OCI-LY7 (cell line): ENCODE measurements around the gene ZBP1. TPM values are rescaled to one million over a fixed set of nuclear protein-coding genes. Genes with fewer than 3 reads are reported as not detected.

ENCODE experiments used
- BruUV-seq: library from RNA; stranded (reverse); fragments of 400-500 nt; replicated peaks from 2 replicates; lab custom pipeline; 2021; lab: Mats Ljungman, UMichigan
- CTCF ChIA-PET: fragments of 300-600 bp; sonication (Branson Sonifier 250); formaldehyde crosslinking; loops from one replicate; lab custom pipeline; 2022; ENCODE audit warnings: antibody characterized with exemption; ENCODE audit not compliant: unreplicated experiment; lab: Charles Lee
- POLR2A ChIA-PET: fragments of 300-600 bp; sonication (Branson Sonifier 250); formaldehyde crosslinking; loops from one replicate; lab custom pipeline; 2022; ENCODE audit warnings: antibody characterized with exemption; lab: Charles Lee
- DNase-seq: peaks from one replicate; pipeline ENCODE4 v3.0.0-alpha.2; 2015; ENCODE audit warnings: low spot score
- H2AFZ ChIP-seq: fragments of 200-600 bp; sonication (generic), shearing (Covaris generic); 2 replicates; pipeline ENCODE4 v1.6.1; 2014; ENCODE audit warnings: mild to moderate bottlenecking, antibody characterized with exemption, low read length, moderate library complexity
- H3K27ac ChIP-seq: fragments of 200-600 bp; sonication (generic); 2 replicates; pipeline ENCODE4 v1.5.1; 2014; ENCODE audit warnings: mixed run types, low read depth, mild to moderate bottlenecking, moderate library complexity, low read length, inconsistent platforms; ENCODE audit not compliant: poor library complexity, severe bottlenecking
- H3K36me3 ChIP-seq: fragments of 200-600 bp; sonication (generic); 2 replicates; pipeline ENCODE4 v1.6.1; 2014; ENCODE audit warnings: mild to moderate bottlenecking, antibody characterized with exemption, low read length, moderate library complexity, mixed read lengths; ENCODE audit not compliant: insufficient read depth
- H3K4me1 ChIP-seq: fragments of 200-600 bp; sonication (generic); 2 replicates; pipeline ENCODE4 v1.5.1; 2014; ENCODE audit warnings: mild to moderate bottlenecking, low read length; ENCODE audit not compliant: insufficient read depth, poor library complexity, severe bottlenecking
- H3K4me2 ChIP-seq: fragments of 200-600 bp; sonication (generic); 2 replicates; pipeline ENCODE4 v1.6.1; 2014; ENCODE audit warnings: mild to moderate bottlenecking, low read length
- H3K4me3 ChIP-seq: fragments of 200-600 bp; sonication (generic); 2 replicates; pipeline ENCODE4 v1.5.1; 2014; ENCODE audit warnings: mild to moderate bottlenecking, low read depth, low read length; ENCODE audit not compliant: poor library complexity, severe bottlenecking
- H3K79me2 ChIP-seq: fragments of 200-600 bp; sonication (generic); 2 replicates; pipeline ENCODE4 v1.6.1; 2016; ENCODE audit warnings: low read depth, mild to moderate bottlenecking, low read length, moderate library complexity, mixed read lengths; ENCODE audit not compliant: insufficient read depth
- H3K9me2 ChIP-seq: fragments of 200-600 bp; sonication (generic); 2 replicates; pipeline ENCODE4 v1.6.1; 2016; ENCODE audit warnings: mild to moderate bottlenecking, low read length, mixed read lengths; ENCODE audit not compliant: insufficient read depth
- H3K9me3 ChIP-seq: fragments of 200-600 bp; sonication (generic); 2 replicates; pipeline ENCODE4 v1.6.1; 2014; ENCODE audit warnings: mild to moderate bottlenecking, mixed run types, low read length, mixed read lengths
- H4K20me1 ChIP-seq: fragments of 200-600 bp; sonication (generic); 2 replicates; pipeline ENCODE4 v1.6.1; 2014; ENCODE audit warnings: mild to moderate bottlenecking, antibody characterized with exemption, low read length, moderate library complexity, mixed read lengths; ENCODE audit not compliant: insufficient read depth
- CTCF ChIP-seq: fragments of 200-600 bp; sonication (generic); conservative IDR thresholded peaks from 2 replicates; pipeline ENCODE4 v1.5.1; 2014; ENCODE audit warnings: mild to moderate bottlenecking, antibody characterized with exemption, low read length, moderate library complexity, mixed read lengths
- EZH2phosphoT487 ChIP-seq: fragments of 200-600 bp; sonication (generic); IDR thresholded peaks from 2 replicates; pipeline ENCODE4 v1.6.1; 2018; ENCODE audit warnings: low read depth, borderline replicate concordance, mild to moderate bottlenecking, mixed run types, antibody characterized with exemption, low read length, moderate library complexity, mixed read lengths
- intact Hi-C: fragments of 100-400 bp; cut with micrococcal nuclease; formaldehyde crosslinking; loops from one replicate; pipeline ENCODE4 v1.10.0; 2022; ENCODE audit not compliant: unreplicated experiment
- total RNA-seq, 2 experiments: library from RNA; depleted of rRNA in 1 of 2; stranded (reverse); fragments of >200 nt in 1 of 2; shearing (Covaris generic) in 1 of 2; gene quantifications; 2 replicates each; pipeline ENCODE4 v1.2.3, GENCODE V29; 2014 to 2022

ZBP1 gene
- total RNA-seq, 2 experiments from 2014 or later: 1.5 to 3.7 TPM

- H2AFZ ChIP-seq: no peak overlapping the region
- H4K20me1 ChIP-seq: no peaks in the 10 kb centered on the region
- intact Hi-C loops: no loop called here
- no peak overlapping the region for H3K4me2 ChIP-seq
- DNase-seq: no peak
- peaks cover 10% of the 10 kb centered on the region; the same call in 1 of the 2 replicates for H3K9me3 ChIP-seq
- H3K79me2 ChIP-seq: no peaks in the 10 kb centered on the region
- H3K27ac ChIP-seq: no peak overlapping the region
- TF ChIP-seq EZH2phosphoT487 (no peak), CTCF (no peak)
- H3K9me2 ChIP-seq: no peaks in the 10 kb centered on the region
- H3K4me1 ChIP-seq: peaks cover 15% of the 10 kb centered on the region
- no peak overlapping the region for H3K4me3 ChIP-seq
- BruUV-seq: no TSS peak
- ChIA-PET POLR2A (interaction anchor here (1.5 kb wide), 1 partner anchor 14 kb away, joined by 3 read pairs; no protein-coding TSS in a partner anchor), CTCF (no interaction called here)
- H3K36me3 ChIP-seq: no peaks in the 10 kb centered on the region
Observed at GRCh38 chr20:57586370-57586793, 33.8 kb downstream of the ZBP1 start.

- peak overlapping the region; percentile 31 for H3K4me2 ChIP-seq
- no peaks in the 10 kb centered on the region for H4K20me1 ChIP-seq
- no peak for DNase-seq
- H2AFZ ChIP-seq: no peak overlapping the region
- H3K9me2 ChIP-seq: no peaks in the 10 kb centered on the region
- no peaks in the 10 kb centered on the region for H3K79me2 ChIP-seq
- intact Hi-C loops: no loop called here
- no peak for TF ChIP-seq EZH2phosphoT487
- TF ChIP-seq CTCF: no peak
- H3K36me3 ChIP-seq: no peaks in the 10 kb centered on the region
- H3K4me1 ChIP-seq: peaks cover 15% of the 10 kb centered on the region
- no peak overlapping the region for H3K27ac ChIP-seq
- peaks cover 10% of the 10 kb centered on the region; the same call in 1 of the 2 replicates for H3K9me3 ChIP-seq
- ChIA-PET CTCF (no interaction called here), POLR2A (interaction anchor here (1.5 kb wide), 1 partner anchor 14 kb away, joined by 3 read pairs; no protein-coding TSS in a partner anchor)
- H3K4me3 ChIP-seq: no peak overlapping the region
- BruUV-seq: no TSS peak
Observed at GRCh38 chr20:57585466-57586213, 34.6 kb downstream of the ZBP1 start.
